ENCODE measurements around the gene NEAT1.

The NEAT1 gene

GRCh38 chr11:65422633-65423515 lies at the start of gene NEAT1:
Gene NEAT1, plus strand, starts transcription at chr11:65422798.
- DNase-seq: no peak

GRCh38 chr11:65373839-65374580 lies 48.6 kb upstream of the NEAT1 start:
- DNase-seq: no peak

GRCh38 chr11:65375012-65375411 lies 47.6 kb upstream of the NEAT1 start:
- no peak for DNase-seq

GRCh38 chr11:65376138-65376713 lies 46.4 kb upstream of the NEAT1 start:
- no peak for DNase-seq

GRCh38 chr11:65377036-65377435 lies 45.6 kb upstream of the NEAT1 start:
- DNase-seq: no peak

GRCh38 chr11:65377777-65378176 lies 44.8 kb upstream of the NEAT1 start:
- DNase-seq: no peak

- peak in 1 of 2 experiments; percentile 22 for DNase-seq
These were observed 44.2 kb upstream of the NEAT1 start for GRCh38 chr11:65378208-65378927.

GRCh38 chr11:65378928-65379638 lies 43.5 kb upstream of the NEAT1 start:
- no peak for DNase-seq

- DNase-seq: no peak
These were observed 42.7 kb upstream of the NEAT1 start for GRCh38 chr11:65379698-65380459.

- no peak for DNase-seq
These were observed 42.0 kb upstream of the NEAT1 start for GRCh38 chr11:65380460-65381119.

GRCh38 chr11:65381716-65382032 lies 40.9 kb upstream of the NEAT1 start:
- DNase-seq: no peak

- DNase-seq: peak; percentile 89 to 91
These were observed 40.4 kb upstream of the NEAT1 start, which contains the start of gene SLC25A45 for GRCh38 chr11:65382033-65382803. Gene SLC25A45, minus strand, starts transcription at chr11:65382646. Its CDS starts 695 bp downstream, at chr11:65381951.

- DNase-seq: peak in 1 of 2 experiments; percentile 96
These were observed 39.7 kb upstream of the NEAT1 start for GRCh38 chr11:65382804-65383368.

- DNase-seq: no peak
These were observed 38.8 kb upstream of the NEAT1 start for GRCh38 chr11:65383778-65384177.

- no peak for DNase-seq
These were observed 38.2 kb upstream of the NEAT1 start for GRCh38 chr11:65384301-65384889.

- DNase-seq: peak; percentile 6 to 70
These were observed 36.1 kb upstream of the NEAT1 start, which contains the start of gene FRMD8 for GRCh38 chr11:65386307-65387140. Gene FRMD8, plus strand, starts transcription at chr11:65386637. Its CDS starts 400 bp downstream, at chr11:65387037.

GRCh38 chr11:65388731-65389130 lies 33.9 kb upstream of the NEAT1 start:
- DNase-seq: no peak

GRCh38 chr11:65389294-65389980 lies 33.2 kb upstream of the NEAT1 start:
- DNase-seq: no peak

Measured in NCI-H524 (cell line).